H1 (cell line): ENCODE results near the gene TMEM203. TPM values are rescaled to one million over a fixed set of nuclear protein-coding genes. Genes with fewer than 3 reads are reported as not detected.
A peak's percentile ranks its signal among the peaks of the same experiment; 100 is the strongest.

Experiments
- CTCF ChIA-PET: fragments of 300-600 bp; sonication (Branson Sonifier 250); formaldehyde crosslinking; loops from one replicate; lab custom pipeline; 2021; ENCODE audit not compliant: partially characterized antibody; lab: Charles Lee
- POLR2A ChIA-PET: fragments of 300-600 bp; sonication (Branson Sonifier 250); formaldehyde crosslinking; loops from one replicate; lab custom pipeline; 2021; ENCODE audit warnings: inconsistent platforms; ENCODE audit not compliant: partially characterized antibody; lab: Charles Lee
- DNase-seq, 2 experiments: peaks; one replicate each; pipeline versions ENCODE4 v3.0.0 to v3.0.0-alpha.2; 2010 to 2022; ENCODE audit warnings: low spot score in 2 of 2, low read depth in 1 of 2, mixed read lengths in 1 of 2
- FAIRE-seq: peaks from 2 replicates; lab custom pipeline; 2011; peaks lifted over from hg19 to GRCh38; lab: Jason Lieb, UNC
- H2AFZ ChIP-seq: 2 replicates; pipeline ENCODE4 v1.8.1; 2012; ENCODE audit warnings: low read length, inconsistent platforms
- H2AK5ac ChIP-seq: 2 replicates; pipeline ENCODE4 v1.6.1; 2013; ENCODE audit warnings: low read depth, low read length
- H2BK120ac ChIP-seq: replicated peaks from 2 replicates; pipeline ENCODE3; 2013; ENCODE audit warnings: low read depth, low read length, inconsistent platforms
- H2BK12ac ChIP-seq: 2 replicates; pipeline ENCODE4 v1.6.1; 2013; ENCODE audit warnings: low read depth, low read length
- H2BK15ac ChIP-seq: 2 replicates; pipeline ENCODE4 v1.6.1; 2013; ENCODE audit warnings: low read length
- H2BK20ac ChIP-seq: 2 replicates; pipeline ENCODE4 v1.6.1; 2013; ENCODE audit warnings: low read length
- H2BK5ac ChIP-seq: 2 replicates; pipeline ENCODE4 v1.6.1; 2013; ENCODE audit warnings: low read depth, low read length
- H3K14ac ChIP-seq: 2 replicates; pipeline ENCODE4 v1.6.1; 2013; ENCODE audit warnings: inconsistent platforms; ENCODE audit not compliant: insufficient read length
- H3K18ac ChIP-seq: 2 replicates; pipeline ENCODE4 v1.6.1; 2013; ENCODE audit warnings: low read length; ENCODE audit errors: extremely low read depth
- H3K23ac ChIP-seq: 2 replicates; pipeline ENCODE4 v1.6.1; 2013; ENCODE audit warnings: inconsistent platforms; ENCODE audit not compliant: insufficient read length
- H3K23me2 ChIP-seq: 2 replicates; pipeline ENCODE4 v1.6.1; 2013; ENCODE audit warnings: low read depth, low read length
- H3K27ac ChIP-seq: 2 replicates; pipeline ENCODE4 v1.6.1; 2011; ENCODE audit warnings: low read depth, low read length, inconsistent platforms
- H3K27me3 ChIP-seq, 4 experiments: replicated peaks in 1 of 4; 1 replicate in 1 of 4; 2 replicates in 3 of 4; pipeline versions ENCODE4 v1.6.1 to v1.8.1; 2011 to 2013; ENCODE audit warnings: low read length in 3 of 4, mild to moderate bottlenecking in 3 of 4, inconsistent platforms in 2 of 4, mixed read lengths in 2 of 4, moderate library complexity in 1 of 4; ENCODE audit not compliant: control insufficient read depth in 3 of 4, insufficient read depth in 3 of 4; ENCODE audit errors: extremely low read depth in 1 of 4
- H3K36me3 ChIP-seq, 4 experiments: 2 replicates each; pipeline versions ENCODE4 v1.6.1 to v1.8.1; 2011 to 2013; ENCODE audit warnings: mild to moderate bottlenecking in 4 of 4, low read length in 3 of 4, moderate library complexity in 2 of 4, control low read depth in 1 of 4, inconsistent platforms in 1 of 4; ENCODE audit not compliant: insufficient read depth in 4 of 4, control insufficient read depth in 2 of 4
- H3K4ac ChIP-seq: replicated peaks from 2 replicates; pipeline ENCODE3; 2013; ENCODE audit warnings: low read length, low read depth, mixed read lengths, inconsistent platforms; ENCODE audit not compliant: insufficient read length
- H3K4me1 ChIP-seq, 4 experiments: replicated peaks in 1 of 4; 1 replicate in 1 of 4; 2 replicates in 3 of 4; pipeline versions ENCODE4 v1.6.1 to v1.8.1; 2011 to 2013; ENCODE audit warnings: low read length in 3 of 4, inconsistent platforms in 2 of 4, mixed read lengths in 1 of 4; ENCODE audit not compliant: insufficient read depth in 4 of 4, control insufficient read depth in 3 of 4
- H3K4me2 ChIP-seq, 2 experiments: 2 replicates each; pipeline versions ENCODE4 v1.6.1 to v1.8.1; 2011 to 2013; ENCODE audit warnings: low read depth in 2 of 2, low read length in 2 of 2, control low read depth in 1 of 2, inconsistent platforms in 1 of 2, mild to moderate bottlenecking in 1 of 2; ENCODE audit not compliant: insufficient read depth in 1 of 2
- H3K4me3 ChIP-seq, 4 experiments: fragments of 200-600, 300-600 bp in 1 of 4; sonication (generic), shearing (Covaris generic), sonication (Bioruptor Twin) in 1 of 4; 2 replicates each; pipeline versions ENCODE4 v1.5.1 to v1.8.1; 2011 to 2016; ENCODE audit warnings: low read length in 4 of 4, low read depth in 3 of 4, control low read depth in 2 of 4, inconsistent platforms in 2 of 4, mild to moderate bottlenecking in 2 of 4, mixed read lengths in 1 of 4, moderate library complexity in 1 of 4; ENCODE audit not compliant: insufficient read depth in 2 of 4; ENCODE audit errors: extremely low read depth in 1 of 4
- H3K56ac ChIP-seq: replicated peaks from 2 replicates; pipeline ENCODE3; 2013; ENCODE audit warnings: low read depth, mild to moderate bottlenecking, mixed read lengths, low read length, inconsistent platforms; ENCODE audit not compliant: insufficient read length
- H3K79me1 ChIP-seq: 2 replicates; pipeline ENCODE4 v1.6.1; 2013; ENCODE audit warnings: low read depth, low read length, control low read depth
- H3K79me2 ChIP-seq, 2 experiments: 2 replicates each; pipeline versions ENCODE4 v1.6.1 to v1.8.1; 2012 to 2013; ENCODE audit warnings: low read length in 2 of 2, mild to moderate bottlenecking in 2 of 2, inconsistent platforms in 1 of 2; ENCODE audit not compliant: insufficient read depth in 2 of 2, control insufficient read depth in 1 of 2
- H3K9ac ChIP-seq, 4 experiments: replicated peaks in 1 of 4; 1 replicate in 1 of 4; 2 replicates in 3 of 4; pipeline versions ENCODE4 v1.6.1 to v1.8.1; 2011 to 2013; ENCODE audit warnings: low read depth in 3 of 4, low read length in 3 of 4, control low read depth in 2 of 4, mild to moderate bottlenecking in 2 of 4, moderate library complexity in 2 of 4, inconsistent platforms in 1 of 4; ENCODE audit errors: extremely low read depth in 1 of 4
- H3K9me3 ChIP-seq, 2 experiments: 2 replicates each; pipeline versions ENCODE4 v1.6.1 to v1.8.1; 2012 to 2013; ENCODE audit warnings: mild to moderate bottlenecking in 2 of 2, moderate library complexity in 2 of 2, control low read depth in 1 of 2, inconsistent platforms in 1 of 2, low read depth in 1 of 2, low read length in 1 of 2, mixed read lengths in 1 of 2; ENCODE audit not compliant: insufficient read depth in 2 of 2
- H4K20me1 ChIP-seq, 2 experiments: replicated peaks in 1 of 2; 2 replicates each; pipeline versions ENCODE3 to v1.8.1; 2011 to 2013; ENCODE audit warnings: inconsistent platforms in 2 of 2, low read length in 2 of 2, mild to moderate bottlenecking in 1 of 2; ENCODE audit not compliant: insufficient read depth in 2 of 2, control insufficient read depth in 1 of 2
- H4K5ac ChIP-seq: 2 replicates; pipeline ENCODE4 v1.6.1; 2013; ENCODE audit warnings: low read length, low read depth, mixed read lengths, inconsistent platforms; ENCODE audit not compliant: insufficient read length
- H4K8ac ChIP-seq: 2 replicates; pipeline ENCODE4 v1.8.0; 2013; ENCODE audit warnings: mild to moderate bottlenecking, moderate library complexity, low read length, inconsistent platforms; ENCODE audit not compliant: insufficient read depth; ENCODE audit errors: extremely low read depth
- H4K91ac ChIP-seq: replicated peaks from 2 replicates; pipeline ENCODE3; 2013; ENCODE audit warnings: low read length, mixed read lengths, inconsistent platforms; ENCODE audit not compliant: insufficient read length
- BACH1 ChIP-seq: IDR thresholded peaks from 2 replicates; pipeline ENCODE4 v1.6.1; 2012; ENCODE audit warnings: low read length, improper control_type of control experiment
- CTBP2 ChIP-seq: IDR thresholded peaks from 2 replicates; pipeline ENCODE4 v1.7.0; 2011; ENCODE audit warnings: borderline replicate concordance, mild to moderate bottlenecking, moderate library complexity, mixed read lengths, low read length; ENCODE audit not compliant: insufficient read depth, insufficient read length
- JUN ChIP-seq: IDR thresholded peaks from 2 replicates; pipeline ENCODE4 v1.6.1; 2011; ENCODE audit warnings: low read depth, mild to moderate bottlenecking, improper control_type of control experiment, low read length
- MAFK ChIP-seq: IDR thresholded peaks from 2 replicates; pipeline ENCODE4 v1.6.1; 2012; ENCODE audit warnings: low read depth, mild to moderate bottlenecking, improper control_type of control experiment, low read length
- SP4 ChIP-seq: IDR thresholded peaks from 2 replicates; pipeline ENCODE4 v1.6.1; 2012; ENCODE audit warnings: low read length, inconsistent platforms
- TAF7 ChIP-seq: optimal IDR thresholded peaks from 2 replicates; pipeline ENCODE3; 2011; ENCODE audit warnings: low read depth, mild to moderate bottlenecking, inconsistent platforms, low read length, moderate library complexity, borderline replicate concordance
- WGBS, 2 experiments: shearing (Covaris generic) in 1 of 2; methylation state at CpG; one replicate each; pipeline versions ENCODE4 v1.1.6 to v1.1.7; 2013 to 2015; ENCODE audit warnings: low lambda C conversion rate in 2 of 2, mixed read lengths in 2 of 2, inconsistent platforms in 1 of 2, low coverage in 1 of 2, missing lambda C conversion rate in 1 of 2; ENCODE audit not compliant: insufficient replicate concordance in 2 of 2, insufficient coverage in 1 of 2, insufficient read length in 1 of 2; ENCODE audit errors: extremely low coverage in 1 of 2, missing lambda C conversion rate in 1 of 2; 5-methylcytosine and 5-hydroxymethylcytosine counted together
- polyA plus RNA-seq, 7 experiments: library from polyadenylated mRNA; depleted of rRNA in 3 of 7; stranded (reverse) in 5 of 7; unstranded in 2 of 7; fragments of >200 nt in 5 of 7; fragments of 200-250 nt in 2 of 7; gene quantifications; 1 replicate in 5 of 7; 2 replicates in 1 of 7; 4 replicates in 1 of 7; pipeline versions ENCODE4 v1.2.1 to v1.2.3, GENCODE V29; 2011 to 2013; ENCODE audit warnings: missing spikeins in 2 of 7, mixed read lengths in 2 of 7
- total RNA-seq: library from RNA; stranded (reverse); fragmentation: NEBNext Ultra II Directional; extraction: Animal tissue kit (Norgen Biotek cat#: 25700); gene quantifications from 2 replicates; pipeline ENCODE4 v1.2.1, GENCODE V29; 2021

TMEM203 gene
- total and polyA plus RNA-seq, 2 of the 8 experiments (the other 6 are each of a cell fraction or from before 2014, with no cell fraction given), result 44.1 to 57.1 TPM

- Histone ChIP-seq H3K4me1 (peaks cover 0 to 7% (median 4%) of the 10 kb centered on the region in 4 experiments; a peak in 5 of 7 replicates), H4K5ac (no peak overlapping the region), H2AK5ac (no peak overlapping the region), H3K18ac (no peak overlapping the region), H3K23ac (no peak overlapping the region), H3K4me3 (no peak overlapping the region), H4K20me1 (peaks cover 0 to 17% of the 10 kb centered on the region in 2 experiments), H2BK120ac (no peak overlapping the region), H3K79me1 (no peaks in the 10 kb centered on the region; the same call in 1 of the 2 replicates), H3K14ac (no peak overlapping the region), H3K4ac (no peak overlapping the region), H3K27me3 (no peaks in the 10 kb centered on the region), H4K8ac (no peak overlapping the region), H4K91ac (no peak overlapping the region), H2BK12ac (no peak overlapping the region), H2BK5ac (no peak overlapping the region), H2BK20ac (no peak overlapping the region), H2AFZ (no peak overlapping the region), H3K9ac (no peak overlapping the region), H2BK15ac (no peak overlapping the region), H3K23me2 (peaks cover under 1% of the 10 kb centered on the region; the same call in 1 of the 2 replicates), H3K36me3 (peaks cover 0 to 22% (median 7%) of the 10 kb centered on the region in 4 experiments; a peak in 6 of 8 replicates), H3K4me2 (0 out of 4 replicates have a peak overlapping the region, but pooled peaks of 1 of the 2 experiments have one; percentile 37), H3K9me3 (no peaks in the 10 kb centered on the region), H3K79me2 (no peaks in the 10 kb centered on the region), H3K56ac (no peak overlapping the region), H3K27ac (no peak overlapping the region)
- POLR2A ChIA-PET, result interaction anchor here (0.7 to 69.9 kb wide), 12 partner anchors 9 to 130 kb away, joined by 3 to 1462 read pairs (median 4); partner anchors contain the start of genes ANAPC2, MAN1B1, NDOR1 and NELFB
- CTCF ChIA-PET, result interaction anchor here (0.6 to 3.8 kb wide), 16 partner anchors 11 to 98 kb away, joined by 3 to 19 read pairs (median 4); partner anchors contain the start of genes LRRC26, RNF224 and TPRN
- TF ChIP-seq CTBP2, result no peak
- TF ChIP-seq BACH1, result no peak
- no peak for TF ChIP-seq TAF7
- TF ChIP-seq MAFK, result no peak
- no peak for TF ChIP-seq JUN
- TF ChIP-seq SP4, result no peak
- no peak for DNase-seq
- WGBS, 2 experiments, result 89% methylated on average over 19 of the region's 30 CpGs; no CpG with 5 or more reads in 1 of the 2 experiments
- no peak for FAIRE-seq
These were observed 10.9 kb upstream of the TMEM203 start for GRCh38 chr9:137216188-137216965.
